GM19452 (cell line): Measurements from ENCODE around the gene MICU1.

Source experiments
- ATAC-seq: cut with Tn5 transposase; IDR thresholded peaks from one replicate; pipeline ENCODE4 v1.9.1; 2021; ENCODE audit not compliant: unreplicated experiment

MICU1 gene

DNA sequence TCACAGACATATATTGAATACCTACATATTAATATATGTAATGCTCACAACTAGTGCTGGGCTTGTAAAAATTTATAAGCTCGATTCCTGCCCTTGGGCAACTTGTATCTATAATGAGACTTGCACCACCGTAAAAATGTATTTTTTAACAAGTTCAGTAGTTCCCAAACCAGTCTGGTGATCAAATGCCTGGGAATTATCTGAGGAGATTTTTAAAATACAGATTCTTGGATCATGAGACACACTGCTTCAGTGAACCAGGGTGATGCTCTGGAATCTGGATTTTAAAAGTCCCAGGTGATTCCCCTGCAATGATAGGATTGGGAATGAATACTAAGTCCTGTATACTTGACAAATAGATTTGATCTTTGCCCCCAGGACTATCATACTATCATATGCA lies 4.3 kb upstream of the MICU1 start:
- no peak for ATAC-seq

DNA sequence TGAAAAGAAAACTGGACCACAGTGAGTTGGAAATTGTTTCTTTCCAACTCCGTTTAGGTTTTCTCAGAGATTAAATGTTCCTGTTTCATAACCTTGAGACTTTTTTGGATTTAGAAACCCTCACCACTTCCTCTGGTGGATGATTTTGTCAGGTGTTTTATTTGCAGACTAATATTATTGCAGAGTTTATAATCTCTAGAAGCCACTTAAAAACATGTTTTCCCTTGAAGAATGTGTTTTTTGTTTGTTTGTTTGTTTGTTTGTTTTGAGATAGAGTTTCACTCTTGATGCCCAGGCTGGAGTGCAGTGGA lies 520 bp upstream of the MICU1 start:
- ATAC-seq = no peak

DNA sequence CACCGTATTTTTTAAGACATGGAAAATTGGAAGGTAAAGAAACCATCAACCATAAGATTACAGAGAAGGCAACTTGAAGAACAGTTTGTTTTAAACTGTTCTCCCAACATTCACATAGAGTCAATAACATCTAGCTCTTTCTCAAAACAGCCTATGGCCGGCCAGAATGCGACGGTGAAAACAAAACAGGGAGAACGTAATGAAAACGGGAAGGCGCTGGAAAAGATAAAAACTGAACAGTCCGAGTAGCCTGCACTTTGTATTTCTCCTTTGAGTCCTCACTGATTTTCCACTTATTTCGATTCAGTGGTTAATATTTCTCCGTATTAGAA lies 637 bp downstream of the MICU1 start:
- ATAC-seq = no peak

DNA sequence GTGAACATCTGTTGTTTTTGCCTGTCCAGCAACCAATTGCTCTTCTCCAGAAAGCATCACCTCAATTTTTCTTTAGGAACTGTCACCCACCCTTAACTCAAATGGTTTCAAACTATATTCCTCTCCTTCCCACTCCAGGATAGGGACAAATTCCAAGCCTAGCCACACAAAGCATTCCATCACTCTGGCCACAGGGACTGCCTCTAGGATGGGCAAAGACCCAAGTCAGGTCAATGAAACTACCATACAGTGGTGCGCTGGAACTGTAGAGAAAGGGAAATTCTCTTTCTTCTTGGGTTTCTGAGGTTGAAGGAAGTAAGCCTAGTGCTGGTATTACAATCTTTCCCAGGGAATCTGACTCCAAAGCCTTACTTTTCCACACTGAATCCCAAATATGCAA lies 3.6 kb downstream of the MICU1 start:
- no peak for ATAC-seq

DNA sequence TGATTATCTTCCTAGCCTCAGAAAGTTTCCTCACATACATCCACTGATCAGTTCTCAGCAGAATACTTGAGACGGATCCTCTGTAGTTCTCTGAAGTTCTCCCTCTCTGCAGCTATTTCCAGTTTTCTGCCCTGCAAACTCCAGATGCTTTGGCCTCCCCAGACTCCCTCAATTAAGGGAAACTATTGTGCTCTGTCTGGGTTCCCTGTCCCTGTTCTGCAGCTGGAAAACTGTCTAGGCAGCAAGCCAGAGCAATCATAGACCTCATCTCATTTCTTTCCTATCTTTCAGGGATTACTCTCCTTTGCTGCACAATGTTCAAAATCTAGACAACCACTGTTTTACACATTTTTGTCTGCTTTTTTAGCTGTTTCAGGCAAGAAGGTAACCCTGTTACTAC lies 9.2 kb downstream of the MICU1 start:
- no peak for ATAC-seq

DNA sequence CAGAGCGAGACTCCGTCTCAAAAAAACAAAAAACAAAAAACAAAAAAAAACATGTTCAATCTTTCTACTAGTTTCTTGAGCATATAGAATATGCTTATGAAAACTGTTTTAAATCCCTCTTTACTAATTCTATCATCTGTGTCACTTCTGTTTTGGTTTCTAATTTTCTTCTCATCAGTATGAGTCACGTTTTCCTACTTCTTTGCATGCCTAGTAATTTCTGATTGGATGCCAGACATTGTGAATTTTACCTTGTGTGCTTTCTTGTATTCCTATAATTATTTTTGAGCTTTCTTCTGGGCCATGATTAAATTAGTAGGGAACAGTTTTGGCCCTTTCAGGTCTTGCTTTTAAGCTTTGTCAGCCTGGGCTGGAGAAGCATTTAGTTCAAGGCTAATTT lies 9.9 kb downstream of the MICU1 start:
- no peak for ATAC-seq

DNA sequence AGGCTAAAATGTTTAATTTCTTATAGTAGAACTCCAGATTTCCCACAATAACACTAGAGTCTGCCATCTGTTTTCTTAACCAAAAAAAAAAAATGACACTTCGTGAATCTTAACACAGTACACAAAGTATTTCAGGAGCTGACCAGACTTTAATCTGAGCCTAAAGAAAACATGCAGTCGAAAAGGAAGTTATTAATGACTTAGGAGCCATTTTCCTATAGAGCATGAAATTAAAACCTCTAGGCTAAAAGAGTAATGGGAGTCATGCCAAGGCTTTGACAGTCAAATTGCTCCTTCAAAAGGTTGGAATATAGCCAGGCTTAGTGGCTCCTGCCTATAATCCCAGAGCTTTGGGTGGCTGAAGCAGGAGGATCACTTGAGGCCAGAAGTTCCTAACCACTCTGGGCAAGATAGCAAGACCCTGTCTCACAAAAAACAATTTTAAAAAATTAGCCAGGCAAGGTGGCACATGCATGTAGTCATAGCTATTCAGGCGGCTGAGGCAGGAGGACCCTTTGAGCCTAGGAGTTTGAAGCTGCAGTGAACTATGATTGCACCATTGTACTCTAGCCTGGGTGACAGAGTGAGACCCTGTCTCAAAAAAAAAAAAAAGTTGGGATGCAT lies 13.6 kb downstream of the MICU1 start:
- ATAC-seq = no peak

DNA sequence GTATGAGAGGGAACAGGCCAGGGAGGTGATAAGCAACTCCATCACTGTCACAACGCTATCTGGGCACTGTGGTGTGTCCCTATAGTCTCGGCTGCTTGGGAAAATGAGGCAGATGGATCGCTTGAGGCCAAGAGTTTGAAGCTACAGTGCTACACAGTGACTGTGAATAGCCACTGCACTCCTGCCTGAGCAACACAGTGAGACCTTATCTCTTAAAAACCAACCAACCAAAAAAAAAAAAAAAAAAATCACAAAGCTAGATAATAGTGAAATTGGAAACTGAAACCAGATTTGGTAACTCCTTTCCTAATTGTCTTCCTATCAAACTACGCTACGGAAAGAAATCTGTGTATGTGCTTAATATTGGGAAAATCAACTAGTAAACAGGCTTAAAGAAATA lies 14.1 kb downstream of the MICU1 start:
- no peak for ATAC-seq

DNA sequence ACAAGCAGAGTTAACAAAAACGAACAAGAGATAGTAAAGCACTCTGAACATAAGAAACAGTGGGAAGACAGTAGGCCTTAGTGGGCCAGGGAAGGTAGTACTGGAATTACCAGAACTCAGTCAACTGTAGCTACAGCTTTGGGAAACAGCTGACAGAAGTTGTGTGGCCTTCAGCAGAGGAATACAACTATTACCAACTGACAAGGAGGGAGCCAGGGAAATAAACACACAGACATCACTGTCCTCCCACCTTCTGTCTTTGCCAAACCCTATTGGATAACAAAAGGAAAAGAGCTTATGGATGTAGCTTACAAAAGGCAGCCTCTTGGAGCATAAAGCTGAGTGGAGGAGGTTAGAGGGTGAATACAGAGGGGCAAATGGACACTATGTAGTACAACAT lies 15.4 kb downstream of the MICU1 start:
- ATAC-seq = no peak

DNA sequence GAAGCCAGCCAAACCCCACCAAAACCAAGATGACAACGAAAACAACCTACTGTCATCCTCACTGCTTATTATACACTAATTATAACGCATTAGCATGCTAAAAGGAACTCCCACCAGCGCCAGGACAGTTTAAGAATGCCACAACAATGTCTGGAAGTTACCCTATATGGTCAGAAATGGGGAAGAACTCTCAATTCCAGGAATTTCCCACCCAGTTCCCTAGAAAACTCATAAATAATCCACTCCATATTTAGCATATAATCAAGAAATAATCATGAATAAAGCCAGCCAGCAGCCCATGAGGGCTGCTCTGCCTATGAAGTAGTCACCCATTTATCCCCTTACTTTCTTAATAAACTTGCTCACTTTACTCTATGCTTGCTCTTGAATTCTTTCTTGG lies 20.8 kb downstream of the MICU1 start:
- no peak for ATAC-seq

DNA sequence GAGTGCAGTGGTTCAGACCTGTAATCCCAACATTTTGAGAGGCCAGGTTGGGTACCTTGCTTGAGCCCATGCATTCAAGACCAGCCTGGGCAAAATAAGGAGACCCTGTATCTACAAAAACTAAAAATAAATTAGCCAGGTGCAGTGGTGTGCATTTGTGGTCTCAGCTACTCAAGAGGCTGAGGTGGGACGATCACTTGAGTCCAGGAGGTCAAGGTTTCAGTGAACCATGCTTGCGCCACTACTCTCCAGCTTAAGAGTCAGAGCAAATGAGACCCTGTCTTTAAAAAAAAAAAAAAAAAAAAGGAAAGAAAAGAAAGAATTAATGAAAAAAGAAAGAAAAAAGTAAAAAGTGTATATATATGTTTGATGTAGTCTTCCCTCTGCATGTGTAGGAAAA lies 24.7 kb downstream of the MICU1 start:
- no peak for ATAC-seq

DNA sequence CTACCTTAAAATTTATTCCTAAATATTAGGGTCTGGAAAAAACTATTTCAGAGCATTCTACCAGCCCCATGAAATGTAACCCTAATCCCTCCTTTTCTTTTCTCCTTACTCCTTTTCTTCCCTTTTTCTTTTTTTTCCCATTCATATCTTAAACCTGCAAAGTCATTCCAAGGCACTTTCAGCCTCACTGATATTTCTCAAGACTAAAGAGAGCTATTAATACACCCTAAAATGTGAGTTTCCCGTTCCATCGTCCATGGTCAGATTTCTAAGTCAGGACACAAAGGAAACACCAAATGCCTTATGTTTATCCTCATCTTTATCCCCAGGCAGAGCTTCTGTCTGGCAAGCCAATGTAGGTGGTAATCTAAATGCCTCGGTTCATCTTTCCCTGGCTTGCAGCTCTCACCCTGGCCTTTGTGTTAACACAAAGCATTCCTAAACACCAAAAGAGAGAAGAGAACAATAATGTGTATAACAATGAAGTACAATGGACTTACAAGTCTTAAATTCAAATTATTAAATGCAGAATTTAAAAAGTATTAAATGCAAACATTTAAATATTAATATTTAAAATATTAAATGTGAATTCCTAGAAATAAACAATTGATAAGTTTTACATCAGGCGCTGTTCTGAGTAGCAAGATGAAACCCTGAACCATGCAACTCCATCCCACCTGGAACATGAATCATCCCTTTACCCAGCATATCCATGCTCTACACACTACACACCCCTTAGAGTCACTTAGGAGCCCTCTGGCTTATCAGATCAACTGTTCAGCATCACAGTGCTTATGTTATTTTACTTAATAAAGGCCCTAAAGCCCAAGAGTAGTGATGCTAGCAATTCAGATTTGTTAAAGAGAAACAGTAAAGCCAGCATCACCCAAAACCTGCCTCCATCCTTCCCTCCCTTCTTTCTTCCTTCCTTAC lies 26.8 kb downstream of the MICU1 start:
- no peak for ATAC-seq

DNA sequence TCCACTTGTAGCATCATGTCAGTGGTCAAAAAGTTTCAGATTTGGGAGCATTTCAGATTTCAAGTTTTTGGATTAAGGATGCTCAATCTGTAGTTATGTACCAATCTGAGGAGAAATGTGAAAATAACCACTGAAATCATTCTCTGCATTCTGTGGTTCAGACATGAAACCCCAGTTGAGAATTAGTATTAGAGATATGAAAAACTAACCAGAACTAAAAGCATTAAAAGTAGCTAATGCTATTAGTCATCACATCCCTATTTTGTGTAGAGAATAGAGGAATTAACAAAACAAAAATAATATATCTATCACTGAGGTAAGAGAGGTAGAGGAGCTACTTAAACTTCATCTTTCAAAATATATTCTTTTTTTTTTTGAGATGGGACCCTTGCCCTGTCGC lies 28.0 kb downstream of the MICU1 start:
- ATAC-seq = no peak

DNA sequence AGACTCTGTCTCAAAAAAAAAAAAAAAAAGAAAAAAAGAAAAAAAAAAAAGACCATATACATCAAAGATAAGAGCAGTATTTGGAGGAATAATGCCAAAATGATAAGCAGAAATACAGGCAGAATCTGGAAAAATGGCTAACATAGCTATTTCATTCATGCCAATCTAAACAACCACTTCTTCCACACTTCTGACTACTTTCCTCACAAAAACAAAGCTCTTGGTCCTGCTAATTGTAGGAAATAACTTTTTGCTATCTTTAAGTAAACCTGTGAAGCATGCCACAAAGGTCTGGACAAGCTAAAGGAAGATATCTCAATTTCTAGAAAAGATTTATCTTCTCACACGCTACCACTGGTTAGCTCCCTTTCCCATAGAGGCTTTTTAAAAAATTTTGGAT lies 30.4 kb downstream of the MICU1 start:
- ATAC-seq = no peak

DNA sequence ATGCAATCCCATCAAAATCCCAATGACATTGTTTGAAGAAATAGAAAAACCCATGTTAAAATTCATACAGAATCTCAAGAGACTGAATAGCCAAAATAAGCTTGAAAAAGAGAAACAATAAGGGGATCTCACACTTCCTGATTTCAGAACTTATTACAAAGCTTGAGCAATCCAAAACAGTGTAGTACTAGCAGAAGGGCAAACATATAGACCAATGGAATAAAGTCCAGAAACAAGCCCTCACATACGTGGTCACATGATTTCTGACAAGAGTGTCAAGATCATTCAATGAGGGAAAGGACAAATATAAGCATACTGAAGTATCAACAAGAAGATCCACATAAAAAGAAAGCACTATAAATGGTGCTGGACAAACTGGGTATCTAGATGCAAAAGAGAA lies 31.9 kb downstream of the MICU1 start:
- ATAC-seq = no peak

DNA sequence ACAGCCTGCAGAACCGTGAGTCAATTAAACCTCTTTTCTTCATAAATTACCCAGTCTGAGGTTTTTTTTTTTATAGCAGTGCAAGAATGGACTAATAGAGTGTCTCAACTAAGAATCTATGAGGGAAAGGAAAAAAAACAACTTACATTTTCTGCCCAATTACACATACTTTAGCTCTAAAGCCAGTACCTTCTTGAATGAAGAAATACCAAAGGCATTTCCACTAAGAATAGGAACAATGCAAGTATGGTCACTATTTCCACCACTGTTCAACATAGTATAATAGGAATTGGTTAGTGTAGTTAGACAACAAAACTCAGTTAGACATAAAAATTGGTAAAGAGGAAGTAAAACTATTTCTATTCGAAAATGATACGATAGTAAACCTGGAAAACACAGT lies 37.6 kb downstream of the MICU1 start:
- no peak for ATAC-seq

DNA sequence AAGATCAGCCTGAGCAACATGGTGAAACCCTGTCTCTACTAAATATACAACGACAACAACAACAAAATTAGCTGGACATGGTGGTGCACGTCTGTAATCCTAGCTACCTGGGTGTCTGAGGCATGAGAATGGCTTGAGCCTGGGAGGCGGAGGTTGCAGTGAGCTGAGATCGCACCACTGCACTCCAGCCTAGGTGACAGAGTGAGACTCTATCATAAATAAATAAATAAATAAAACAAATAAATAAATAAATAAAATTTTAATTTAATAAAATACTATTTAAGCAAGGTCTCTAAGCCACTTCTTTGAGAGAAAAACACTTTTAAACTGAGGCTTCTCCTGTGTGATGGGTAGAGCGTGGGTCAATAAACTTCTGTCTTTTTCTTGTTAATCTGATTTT lies 38.3 kb downstream of the MICU1 start:
- ATAC-seq = no peak

DNA sequence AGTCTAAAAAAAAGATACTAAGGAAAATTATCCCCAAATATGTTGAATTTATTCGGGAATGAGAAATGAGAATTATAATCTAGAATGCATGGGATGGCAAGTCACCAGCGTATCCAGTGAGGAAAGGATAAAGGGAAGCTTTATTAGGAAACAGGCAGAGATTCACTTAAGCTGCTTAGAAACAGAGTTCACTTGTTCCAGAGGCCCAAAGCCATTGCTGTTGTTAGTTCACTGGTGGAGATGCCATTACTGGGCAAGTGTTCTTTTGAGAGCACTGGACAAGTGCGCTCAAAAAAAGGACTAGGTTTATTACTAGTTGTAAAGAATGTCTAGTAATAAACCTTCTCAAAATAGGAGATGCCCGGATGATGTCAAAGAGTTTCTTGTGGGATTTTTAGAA lies 51.2 kb downstream of the MICU1 start:
- no peak for ATAC-seq

DNA sequence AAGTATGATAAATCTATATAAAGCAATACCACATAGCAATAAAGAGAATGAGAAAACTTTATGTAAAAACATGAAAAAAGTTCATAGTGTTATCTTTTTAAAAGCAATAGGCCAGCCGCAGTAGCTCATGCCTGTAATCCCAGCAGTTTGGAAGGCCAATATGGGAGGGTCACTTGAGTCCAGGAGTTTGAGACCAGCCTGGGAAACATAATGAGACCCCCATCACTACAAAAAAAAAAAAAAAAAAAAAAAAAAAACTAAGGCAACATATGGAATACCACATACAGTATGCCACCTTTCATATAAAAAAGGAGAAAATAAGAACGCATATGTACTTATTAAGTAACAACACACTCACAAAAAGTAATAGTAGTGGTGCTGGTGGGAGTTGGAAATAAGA lies 52.8 kb downstream of the MICU1 start:
- ATAC-seq = no peak

DNA sequence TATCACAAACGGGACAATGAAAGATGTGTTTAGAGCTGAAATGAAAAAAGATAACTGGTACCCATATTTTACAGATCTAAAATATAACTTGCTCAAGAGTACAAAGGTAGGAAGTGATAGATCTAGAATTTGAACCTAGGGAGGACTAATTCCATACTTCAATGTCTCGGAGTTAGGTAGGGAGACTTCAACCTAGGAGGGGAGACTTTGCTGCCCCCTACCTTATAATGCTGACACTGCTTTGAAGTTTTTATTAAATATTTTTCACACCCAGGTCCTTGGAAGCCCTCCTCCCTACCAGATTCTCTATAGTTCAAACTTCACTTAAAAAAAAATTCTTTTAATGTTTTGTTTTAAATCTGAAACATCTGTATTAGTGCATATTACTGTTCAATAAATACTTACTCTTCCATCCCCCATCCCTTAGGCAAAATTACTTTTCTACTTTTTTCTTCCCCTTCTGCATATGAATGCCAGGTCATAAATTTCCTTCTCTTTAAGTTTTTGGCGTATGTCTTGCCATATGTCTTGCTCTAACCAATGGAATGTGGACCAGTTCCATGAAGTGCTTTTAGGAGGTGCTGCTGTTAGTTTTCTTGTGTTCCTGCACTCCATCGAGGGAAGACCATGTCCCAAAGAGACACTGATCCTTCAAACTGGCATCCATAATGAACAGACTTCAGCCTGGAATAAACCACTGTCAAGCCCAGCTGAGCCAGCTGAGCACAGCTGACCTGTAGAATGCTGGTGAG lies 57.8 kb downstream of the MICU1 start:
- ATAC-seq = no peak

DNA sequence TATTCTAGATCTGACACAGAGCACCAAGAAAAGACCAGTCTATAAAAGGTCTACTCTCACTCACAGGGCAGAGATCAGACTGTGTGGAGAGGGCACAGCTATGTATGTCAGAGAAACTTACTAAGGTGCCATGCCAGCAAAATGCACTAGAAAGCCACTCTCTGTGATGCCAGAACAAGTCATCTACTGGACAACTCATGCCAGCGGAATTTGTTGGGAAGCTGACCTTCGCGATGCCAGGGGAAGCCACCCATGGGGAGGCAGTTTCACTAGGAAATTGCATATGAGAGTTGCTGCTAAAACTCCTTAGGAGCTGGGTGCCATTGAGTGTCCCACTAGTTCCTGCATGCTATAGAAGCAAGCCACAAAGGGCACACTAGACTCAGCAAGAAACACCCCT lies 58.5 kb downstream of the MICU1 start:
- ATAC-seq = no peak

DNA sequence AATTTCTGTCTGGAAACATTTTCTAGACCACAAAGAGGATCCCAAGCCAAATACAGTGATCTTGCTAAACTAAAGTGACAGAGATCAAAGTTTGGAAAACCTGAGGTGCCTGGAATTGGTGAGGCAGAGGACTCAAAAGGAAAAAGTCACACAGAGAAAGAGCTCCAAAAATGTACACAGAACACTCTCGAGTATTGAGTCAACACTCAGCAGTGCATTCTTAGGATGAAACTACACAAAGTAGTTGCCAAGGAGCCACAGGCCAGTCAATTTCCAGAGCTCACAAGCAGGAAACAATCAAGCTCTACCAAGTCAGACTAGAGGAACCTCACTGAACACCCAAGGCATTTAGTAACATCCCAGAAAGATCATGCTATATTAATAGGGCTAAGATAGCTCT lies 61.3 kb downstream of the MICU1 start:
- ATAC-seq = no peak
